Measurements from ENCODE around the gene SLC44A1.

GRCh38 chr9:105447386-105447813, 202.9 kb downstream of the SLC44A1 start:
- TF ChIP-seq CTCF (IDR thresholded peaks at IDR 0.05) = no peak
- TF ChIP-seq EP300 (IDR thresholded peaks at IDR 0.05) = no peak

Data from upper lobe of left lung (tissue), 4 donors.